Measurements from ENCODE around the gene CFAP92. TPM values are rescaled to one million over a fixed set of nuclear protein-coding genes. Genes with fewer than 3 reads are reported as not detected.

The CFAP92 gene
- total and polyA plus RNA-seq, 11 donors = 0.12 to 1.8 (median 0.36) TPM; not detected in 3

- no peak for DNase-seq
- H3K36me3 ChIP-seq = peaks cover 0 to 100% (median 83%) of the 10 kb centered on the region in 9 donors
- no peak overlapping the region for H3K4me3 ChIP-seq
- no peaks in the 10 kb centered on the region for H3K9me3 ChIP-seq
- no peaks in the 10 kb centered on the region for H3K27me3 ChIP-seq
- TF ChIP-seq POLR2A (IDR thresholded peaks at IDR 0.05) (no peak), CTCF (IDR thresholded peaks at IDR 0.05) (no peak)
- H3K27ac ChIP-seq = no peak overlapping the region
- 75 to 85% (median 83%) methylated on average over 11 of the region's 11 CpGs for WGBS, 4 donors
- no peak for ATAC-seq
- intact Hi-C loops (cut with DNase I) = no loop called here
- peaks cover 0 to 8% (median 0%) of the 10 kb centered on the region in 12 donors for H3K4me1 ChIP-seq
Observed at GRCh38 chr3:128895843-128896697, 97.8 kb downstream of the CFAP92 start.

- peaks cover 0 to under 1% (median 0%) of the 10 kb centered on the region in 12 donors for H3K4me1 ChIP-seq
- ATAC-seq = no peak
- TF ChIP-seq CTCF (IDR thresholded peaks at IDR 0.05) (no peak), POLR2A (IDR thresholded peaks at IDR 0.05) (no peak)
- H3K27ac ChIP-seq = no peak overlapping the region
- DNase-seq = no peak
- no peaks in the 10 kb centered on the region for H3K9me3 ChIP-seq
- WGBS, 4 donors = 93 to 95% (median 93%) methylated on average over 7 of the region's 7 CpGs
- peaks cover 0 to 89% (median 70%) of the 10 kb centered on the region in 9 donors for H3K36me3 ChIP-seq
- no peaks in the 10 kb centered on the region for H3K27me3 ChIP-seq
- intact Hi-C loops (cut with DNase I) = no loop called here
- no peak overlapping the region for H3K4me3 ChIP-seq
Observed at GRCh38 chr3:128889139-128889894, 104.6 kb downstream of the CFAP92 start.

- Histone ChIP-seq H3K4me1 (peaks cover 0 to 34% (median 12%) of the 10 kb centered on the region in 12 donors), H3K36me3 (peaks cover 0 to 72% (median 52%) of the 10 kb centered on the region in 9 donors), H3K27me3 (no peaks in the 10 kb centered on the region), H3K27ac (no peak overlapping the region), H3K9me3 (no peaks in the 10 kb centered on the region), H3K4me3 (no peak overlapping the region)
- 93 to 100% (median 98%) methylated on average over 1 of the region's 1 CpG for WGBS, 4 donors
- ATAC-seq (no peak), DNase-seq (no peak)
- intact Hi-C loops (cut with DNase I) = no loop called here
- TF ChIP-seq POLR2A (IDR thresholded peaks at IDR 0.05) (no peak), CTCF (IDR thresholded peaks at IDR 0.05) (no peak)
Observed at GRCh38 chr3:128884992-128885391, 108.9 kb downstream of the CFAP92 start.

GRCh38 chr3:128882719-128883118 lies 111.2 kb downstream of the CFAP92 start:
- Histone ChIP-seq H3K4me3 (no peak overlapping the region), H3K36me3 (peaks cover 0 to 60% (median 35%) of the 10 kb centered on the region in 9 donors), H3K27me3 (no peaks in the 10 kb centered on the region), H3K27ac (no peak overlapping the region), H3K9me3 (no peaks in the 10 kb centered on the region), H3K4me1 (peaks cover 0 to 48% (median 24%) of the 10 kb centered on the region in 12 donors)
- no peak for ATAC-seq
- intact Hi-C loops (cut with DNase I) = no loop called here
- 89 to 100% (median 92%) methylated on average over 1 of the region's 1 CpG for WGBS, 4 donors
- TF ChIP-seq POLR2A (IDR thresholded peaks at IDR 0.05) = no peak
- no peak for TF ChIP-seq CTCF (IDR thresholded peaks at IDR 0.05)
- DNase-seq = no peak

All from heart left ventricle (tissue), 16 donors.